Sigmoid colon (tissue), 3 donors: ENCODE measurements around the gene ANGEL2.

Experiments used
- CTCF ChIP-seq, 4 experiments: fragments of 450-650 bp in 3 of 4; fragments of 200-600 bp in 1 of 4; IDR thresholded peaks; one replicate each; pipeline ENCODE4 v1.5.1; 2016 to 2019; ENCODE audit warnings: antibody characterized with exemption in 4 of 4, mild to moderate bottlenecking in 3 of 4, moderate library complexity in 2 of 4
- POLR2A ChIP-seq, 2 donors: fragments of 450-650 bp; IDR thresholded peaks; one replicate each; pipeline ENCODE4 v1.6.1; 2016; ENCODE audit warnings: antibody characterized with exemption in 2 of 2, mild to moderate bottlenecking in 2 of 2, moderate library complexity in 2 of 2

DNA sequence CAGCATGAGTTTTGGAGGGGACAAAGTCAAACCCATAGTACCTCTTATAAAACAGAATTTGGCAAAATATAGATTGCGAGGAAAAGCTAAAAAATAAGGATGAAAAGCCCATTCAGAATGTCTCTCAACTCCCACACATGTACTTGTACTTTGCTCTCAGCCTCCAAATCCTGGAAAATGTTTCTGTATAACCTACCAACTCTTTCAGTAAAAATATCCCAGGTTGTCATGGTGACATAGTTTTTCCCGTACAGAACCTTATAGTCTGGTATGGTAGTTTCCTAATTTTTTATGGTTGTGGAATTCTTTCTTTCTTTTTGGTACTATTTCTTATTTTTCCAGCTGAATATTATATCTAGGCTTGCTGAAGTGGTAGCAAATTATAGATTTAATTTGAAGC is 19.9 kb upstream of the ANGEL2 start:
- TF ChIP-seq POLR2A (IDR thresholded peaks at IDR 0.05), result no peak
- no peak for TF ChIP-seq CTCF (IDR thresholded peaks at IDR 0.05)
